Cerebellar cortex (tissue), 1 donor: Measurements from ENCODE around the gene SPAG16.
"Not testable (repeated sequence)": the region's sequence is repeated elsewhere in the genome, so short reads cannot be mapped to it uniquely, and the experiment has no call there.

Experiments
- DNase-seq: peaks from one replicate; pipeline ENCODE4 v3.0.0-alpha.2; 2015; ENCODE audit warnings: low spot score

Gene SPAG16

DNA sequence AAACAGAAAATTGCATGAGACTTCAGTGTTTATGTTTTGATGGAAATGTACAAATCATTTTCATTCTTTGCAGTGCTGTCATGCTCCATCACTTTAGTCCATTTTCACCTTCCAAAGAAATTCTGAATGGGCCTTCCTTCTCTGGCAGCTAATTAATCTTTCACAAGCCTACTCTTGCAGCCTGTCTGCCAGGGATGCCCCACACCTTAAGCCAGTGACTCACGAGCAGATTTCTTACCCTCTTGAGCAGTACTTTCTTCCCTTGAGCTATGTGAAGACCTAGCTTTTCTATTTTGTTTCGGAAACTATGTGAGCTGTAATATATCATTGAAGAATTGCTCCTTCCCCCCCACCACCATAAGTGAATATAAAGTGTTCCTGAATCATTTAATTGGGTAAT lies 722.3 kb downstream of the SPAG16 start:
- DNase-seq = no peak

DNA sequence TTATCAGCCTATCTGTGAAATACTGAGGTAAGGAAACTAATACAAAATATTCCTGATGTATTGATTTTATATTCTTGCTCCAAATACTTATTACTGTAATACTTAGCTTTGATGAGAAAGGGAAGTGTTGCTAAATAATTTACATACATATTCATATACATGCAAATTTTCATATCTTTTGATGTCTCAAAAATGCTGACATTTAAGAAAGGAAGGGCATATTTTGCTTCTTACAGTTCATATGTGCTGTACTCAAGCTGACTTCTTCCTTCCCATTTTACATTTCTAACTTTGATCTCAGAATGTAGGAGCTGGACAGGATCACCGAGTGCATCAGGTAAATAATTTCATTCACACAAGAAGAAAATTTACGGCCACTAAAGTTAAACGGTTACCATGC lies 727.4 kb downstream of the SPAG16 start:
- no peak for DNase-seq

DNA sequence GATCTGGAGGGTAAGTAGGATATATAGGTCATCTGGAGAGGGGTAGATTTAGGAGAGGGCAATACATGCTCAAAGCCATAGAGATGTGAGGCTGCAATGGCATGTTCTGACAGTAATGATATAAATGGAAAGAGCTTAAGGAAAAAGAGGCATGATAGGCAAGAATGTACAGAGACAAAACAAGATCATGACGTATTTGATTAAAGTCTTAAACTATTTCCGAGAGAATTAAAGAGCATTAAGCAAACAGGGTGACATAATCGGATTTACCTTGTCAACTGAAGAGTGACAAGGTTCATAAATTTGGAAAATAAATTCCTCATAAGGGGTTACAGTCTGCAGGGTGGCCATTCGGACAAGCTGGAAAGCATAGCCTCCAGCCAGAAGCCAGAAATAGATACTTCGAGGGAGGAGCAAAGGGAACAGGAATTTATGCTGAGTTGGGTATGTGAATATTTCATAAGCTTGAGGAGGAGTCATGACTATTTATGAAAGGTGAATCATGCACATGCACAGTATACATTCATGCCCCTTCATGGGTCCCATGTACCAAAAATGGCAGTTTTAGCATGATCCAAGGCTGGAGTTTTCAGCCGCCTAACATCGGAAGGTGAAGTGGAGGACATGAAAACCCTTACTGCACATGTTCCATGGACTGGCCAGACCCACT lies 730.4 kb downstream of the SPAG16 start:
- DNase-seq = no peak

DNA sequence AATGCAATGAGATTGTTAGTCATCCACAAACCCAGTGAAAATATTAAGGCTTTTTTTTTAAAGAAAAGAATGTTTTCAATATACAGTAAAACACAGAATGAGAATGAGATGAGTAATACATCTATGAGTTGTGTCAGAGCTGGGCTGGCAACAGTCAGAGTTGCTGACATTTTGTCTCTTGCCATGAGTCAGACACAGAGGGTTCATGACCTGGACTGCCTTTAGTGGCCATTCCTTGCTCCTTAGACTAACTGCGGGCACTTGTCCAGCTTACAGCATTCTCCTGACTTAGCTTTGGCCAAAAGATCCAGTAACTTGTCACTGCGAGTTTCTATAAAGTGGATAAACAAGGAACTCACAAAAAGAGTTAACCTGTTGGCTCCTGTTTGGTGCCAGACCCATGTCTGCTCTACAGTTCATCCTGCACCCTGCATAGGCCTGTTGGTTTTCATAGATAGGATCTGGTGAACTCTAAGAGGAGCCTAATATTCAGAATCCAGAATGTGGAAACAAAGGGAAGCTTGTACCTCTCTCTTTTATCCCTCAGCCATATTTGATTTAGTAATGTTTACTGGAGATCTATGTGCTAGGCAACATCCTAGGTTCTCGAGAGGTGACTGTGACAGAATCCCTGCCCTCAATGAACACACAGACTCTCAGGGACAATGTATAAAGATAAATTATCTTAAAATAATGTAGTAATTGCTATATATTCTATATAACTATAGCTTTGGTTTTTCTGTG lies 735.1 kb downstream of the SPAG16 start:
- DNase-seq = no peak

DNA sequence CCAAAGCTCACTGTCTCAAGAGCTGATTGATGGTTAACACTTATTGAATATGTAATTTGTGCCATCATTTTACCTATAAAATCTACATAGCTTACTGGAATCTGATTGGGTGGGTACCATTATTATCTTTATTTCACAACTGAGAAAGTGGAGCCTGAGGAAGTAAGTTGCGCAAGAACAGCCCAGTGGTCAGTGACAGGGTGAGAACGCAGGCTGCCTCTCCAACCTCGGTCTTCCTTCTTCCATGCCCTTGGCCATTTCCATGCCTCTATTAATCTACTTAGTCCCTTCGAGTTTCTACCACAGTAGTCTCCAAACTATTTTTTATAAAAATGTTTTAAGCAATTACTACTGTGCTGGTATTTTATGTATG lies 735.7 kb downstream of the SPAG16 start:
- DNase-seq = no peak

DNA sequence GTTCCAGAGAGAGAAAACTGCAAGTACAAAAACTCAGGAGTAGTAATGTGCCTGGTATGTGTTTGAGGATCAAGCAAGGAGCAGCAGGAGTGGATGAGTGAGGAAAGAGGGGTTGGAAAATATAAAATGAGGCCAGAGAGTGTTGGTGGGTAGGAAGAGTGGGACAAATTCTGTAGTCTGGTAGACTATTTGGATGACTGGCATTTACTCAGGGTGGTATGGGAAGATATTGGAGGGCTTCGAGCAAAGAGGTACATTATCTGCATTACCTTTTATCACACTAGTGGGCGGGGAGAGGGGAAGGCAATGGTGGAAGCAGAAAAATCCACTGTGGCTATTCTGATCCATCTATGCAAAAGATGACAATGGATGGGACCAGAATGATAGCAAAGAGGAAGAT lies 744.9 kb downstream of the SPAG16 start:
- DNase-seq = no peak

DNA sequence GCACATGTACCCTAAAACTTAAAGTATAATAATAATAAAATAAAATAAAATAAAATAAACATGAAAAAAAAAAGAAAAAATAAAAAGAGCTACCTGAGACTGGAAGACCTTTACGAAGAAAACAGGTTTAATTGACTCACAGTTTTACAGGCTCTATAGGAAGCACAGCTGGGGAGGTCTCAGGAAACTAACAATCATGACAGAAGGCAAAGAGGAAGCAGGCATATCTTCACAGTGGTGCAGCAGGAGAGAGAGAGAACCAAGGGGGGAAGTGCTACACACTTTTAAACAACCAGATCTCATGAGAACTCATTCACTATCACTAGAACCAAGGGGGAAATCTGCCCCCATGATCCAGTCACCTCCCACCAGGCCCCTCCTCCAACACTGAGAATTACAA lies 747.3 kb downstream of the SPAG16 start:
- DNase-seq = no peak

DNA sequence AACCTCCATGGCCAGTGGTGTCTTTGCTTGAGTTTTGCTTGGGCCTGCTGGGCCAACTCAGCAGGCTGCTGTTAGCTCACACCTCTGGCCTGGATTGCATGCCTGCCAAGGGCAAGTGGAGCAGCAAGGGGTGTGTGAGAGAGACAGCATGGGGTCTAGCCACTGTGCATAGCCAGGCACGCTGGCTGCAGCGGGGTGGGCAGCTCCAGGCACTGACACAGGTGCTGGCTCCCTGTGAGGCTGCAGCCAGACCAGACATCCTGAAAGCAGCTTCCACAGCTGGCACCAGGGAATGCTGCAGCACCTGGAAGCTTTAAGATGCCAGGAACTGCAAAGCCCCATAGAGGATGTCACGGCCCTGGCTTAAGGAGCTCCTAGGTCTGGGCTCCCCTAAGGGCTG lies 750.2 kb downstream of the SPAG16 start:
- DNase-seq = no peak

DNA sequence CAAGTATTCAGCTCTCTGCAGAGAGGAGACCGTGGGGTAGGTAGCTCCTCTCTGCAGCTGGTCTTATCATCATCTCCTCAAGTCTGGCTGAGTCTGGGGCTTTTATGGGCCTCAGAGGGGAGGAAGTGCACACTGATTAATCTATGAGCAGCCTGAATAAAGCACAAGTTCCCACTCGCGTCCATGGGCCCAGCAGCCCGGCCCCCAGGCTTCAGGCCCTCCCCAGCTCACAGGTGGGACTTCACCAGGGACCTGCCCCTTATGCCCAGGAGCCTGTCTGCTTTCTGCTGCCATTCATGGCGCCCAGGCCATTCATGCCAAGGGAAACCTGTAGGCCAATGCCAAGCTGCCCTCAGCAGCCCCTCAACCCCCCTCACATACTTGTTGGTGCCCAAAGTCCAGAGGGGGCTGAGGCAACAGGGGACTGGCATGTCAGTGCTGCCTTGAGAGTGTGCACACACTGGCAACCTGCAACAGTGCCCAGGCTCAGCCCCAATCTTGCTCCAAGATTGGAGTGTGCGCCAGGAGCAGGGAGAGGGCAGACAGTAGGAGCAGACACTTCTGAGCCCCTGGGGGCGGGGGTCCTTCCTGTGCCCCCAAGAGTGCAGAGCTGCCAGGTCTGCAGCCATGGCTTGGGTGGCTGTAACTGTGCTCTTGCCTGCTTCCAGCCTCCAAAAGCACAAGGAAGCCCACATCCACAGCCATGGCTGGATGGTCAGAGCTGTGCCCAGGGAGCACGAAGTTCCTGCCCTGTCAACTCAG lies 751.0 kb downstream of the SPAG16 start:
- DNase-seq = no peak

DNA sequence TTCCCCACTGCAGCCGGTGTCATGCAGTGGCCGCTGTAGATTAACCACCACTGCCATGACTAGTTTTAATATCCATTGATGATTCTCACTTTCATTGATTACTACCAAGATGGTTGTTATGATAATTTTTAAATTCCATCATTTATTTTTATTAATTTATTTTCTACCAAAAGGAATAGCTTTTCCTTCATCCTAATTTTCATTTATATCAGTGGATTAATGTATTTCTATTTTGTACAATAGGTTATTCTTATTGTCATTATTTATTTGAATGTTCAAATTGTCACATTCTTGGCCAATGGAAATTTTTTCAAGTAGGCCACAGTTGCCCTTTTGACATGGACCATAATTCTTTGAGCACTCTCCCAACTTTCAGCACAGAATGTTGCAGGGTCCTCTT lies 751.7 kb downstream of the SPAG16 start:
- no peak for DNase-seq

DNA sequence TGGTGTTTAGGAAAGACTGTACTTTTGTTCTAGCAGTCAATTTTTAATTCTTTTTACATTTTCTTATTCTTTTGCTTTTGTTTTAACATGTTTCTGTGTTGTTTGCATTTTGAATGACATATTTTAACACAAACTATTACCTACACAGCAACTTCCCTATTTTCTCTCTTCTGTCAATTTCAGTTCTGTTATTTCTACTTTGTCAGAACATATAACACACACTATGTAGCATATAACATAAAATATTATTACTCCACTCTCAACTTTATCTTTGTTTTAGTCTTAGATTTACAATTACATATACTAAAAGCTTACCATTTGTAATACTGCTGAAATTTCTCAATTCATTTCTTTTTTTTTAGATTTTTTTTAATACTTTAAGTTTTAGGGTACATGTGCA lies 753.9 kb downstream of the SPAG16 start:
- no peak for DNase-seq

DNA sequence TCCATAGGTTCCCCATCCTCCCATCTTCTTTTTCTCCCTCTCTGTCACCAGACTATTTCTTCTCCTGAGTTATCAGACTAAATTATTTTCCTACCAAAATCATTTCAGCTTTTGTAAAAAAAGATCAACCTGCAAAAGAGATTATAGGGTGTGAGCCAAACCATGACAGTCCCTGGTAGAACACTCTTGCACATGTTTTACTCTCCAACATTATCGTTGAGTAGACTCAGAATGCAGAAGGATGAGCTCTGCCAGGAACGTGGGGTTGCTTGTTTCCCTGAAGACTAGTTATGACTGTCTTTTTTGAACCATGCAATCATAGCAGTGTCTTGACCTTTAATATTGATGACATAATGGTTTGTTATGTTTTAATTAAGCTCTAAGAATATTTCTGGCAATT lies 766.5 kb downstream of the SPAG16 start:
- no peak for DNase-seq

DNA sequence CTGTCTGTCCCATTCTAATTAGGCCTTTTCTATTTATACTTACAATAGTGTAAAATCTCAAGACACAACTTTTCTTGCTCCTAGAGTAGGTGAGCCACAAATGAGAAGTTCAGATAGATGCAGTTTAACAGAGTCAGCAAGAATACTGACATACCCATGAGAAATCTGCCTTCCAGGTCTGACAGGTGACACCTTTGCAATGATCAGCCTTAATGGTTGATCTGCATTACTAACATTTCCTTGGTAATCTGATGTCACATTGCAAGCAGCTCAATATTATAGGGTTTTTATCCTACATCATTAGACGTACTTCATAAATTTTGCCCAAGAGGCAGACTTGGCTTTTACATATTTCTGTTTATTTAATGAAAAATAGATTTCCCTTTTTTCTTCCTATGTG lies 767.3 kb downstream of the SPAG16 start:
- DNase-seq = no peak

DNA sequence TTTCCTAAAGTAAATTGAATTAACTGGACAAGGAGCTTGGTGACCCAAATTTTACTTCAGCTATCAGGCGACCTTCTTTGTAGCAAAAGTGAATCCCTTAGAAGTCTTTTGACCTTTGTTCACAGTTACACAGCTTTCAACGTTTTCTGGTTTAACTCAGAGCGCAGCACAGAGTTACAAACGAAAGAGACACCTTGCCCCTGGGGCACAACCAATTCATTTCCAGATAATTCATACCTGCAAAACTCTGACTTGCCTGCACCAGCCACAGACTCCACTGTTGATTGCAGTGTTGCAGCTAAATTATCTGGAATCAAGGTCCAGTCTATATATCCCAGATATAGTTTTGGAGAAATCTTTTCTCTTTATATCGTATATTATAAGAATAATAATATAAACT lies 768.0 kb downstream of the SPAG16 start:
- no peak for DNase-seq

DNA sequence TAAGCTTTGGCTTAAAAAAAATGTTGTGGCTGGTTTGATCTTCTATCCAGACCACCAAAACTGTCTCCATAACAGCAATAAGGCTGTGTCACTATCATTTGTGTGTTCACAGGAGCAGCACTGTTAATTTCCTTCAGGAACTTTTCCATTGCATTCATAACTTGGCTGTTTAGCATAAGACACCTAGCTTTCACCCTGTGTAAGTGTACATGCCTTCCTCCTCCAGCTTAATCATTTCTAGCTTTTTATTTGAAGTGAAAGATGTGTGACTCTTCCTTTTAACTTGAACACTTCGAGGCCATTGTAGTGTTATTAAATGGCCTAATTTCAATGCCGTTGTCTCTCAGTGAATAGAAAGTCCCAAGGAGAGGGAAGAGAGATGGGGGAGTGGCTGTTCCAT lies 773.7 kb downstream of the SPAG16 start:
- no peak for DNase-seq

DNA sequence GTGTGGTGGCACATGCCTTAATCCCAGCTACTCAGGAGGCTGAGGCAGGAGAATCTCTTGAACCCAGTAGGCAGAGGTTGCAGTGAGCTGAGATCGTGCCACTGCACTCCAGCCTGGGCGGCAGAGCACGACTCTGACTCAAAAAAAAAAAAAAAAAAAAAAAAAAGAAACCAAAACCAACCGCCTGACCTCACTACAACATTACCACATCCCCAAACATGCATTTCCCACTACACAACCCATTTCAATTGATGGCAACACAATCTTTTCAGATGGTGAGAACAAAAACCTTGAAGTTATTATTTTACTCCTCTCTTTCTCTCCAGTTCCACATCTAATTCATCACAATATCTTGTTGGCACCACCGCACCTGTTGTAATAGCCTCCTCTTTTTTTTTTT lies 778.0 kb downstream of the SPAG16 start:
- not testable (repeated sequence) for DNase-seq

DNA sequence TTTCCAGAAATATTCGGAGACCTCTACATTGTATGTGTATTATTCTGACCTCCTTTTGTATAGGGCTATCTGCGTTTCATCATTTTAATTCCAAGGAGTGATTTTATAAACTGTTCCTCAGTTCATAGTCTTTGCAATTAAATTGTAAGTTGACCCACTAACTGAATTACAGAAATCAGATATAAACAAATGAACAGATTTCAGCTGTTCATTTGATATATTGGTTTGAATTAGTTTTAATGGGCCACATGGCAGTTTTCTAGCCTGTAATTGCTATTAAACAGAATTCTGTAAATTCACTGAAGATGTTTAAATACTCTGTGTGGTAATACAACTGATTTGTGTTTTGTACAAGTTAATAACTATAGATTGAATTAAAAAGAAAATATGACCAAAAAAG lies 780.2 kb downstream of the SPAG16 start:
- no peak for DNase-seq

DNA sequence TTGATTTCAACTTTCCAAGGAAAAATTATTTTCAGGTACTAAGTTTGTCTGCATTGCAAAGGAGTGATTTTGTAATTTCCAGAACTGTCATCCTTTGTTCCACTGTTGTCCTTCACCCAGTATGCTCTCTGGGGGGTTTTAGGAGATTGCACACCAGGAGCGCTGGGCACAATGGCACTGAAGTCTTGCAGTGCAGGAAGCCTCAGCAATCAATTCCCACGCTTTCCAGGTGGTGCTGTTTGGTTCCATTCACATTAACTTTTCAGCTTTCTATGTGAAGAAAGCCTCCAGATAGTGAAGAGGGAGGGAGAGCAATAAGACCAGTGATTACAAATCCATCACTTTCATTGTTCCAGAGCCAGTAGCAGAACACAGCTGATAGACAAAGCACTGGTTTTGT lies 782.6 kb downstream of the SPAG16 start:
- no peak for DNase-seq

DNA sequence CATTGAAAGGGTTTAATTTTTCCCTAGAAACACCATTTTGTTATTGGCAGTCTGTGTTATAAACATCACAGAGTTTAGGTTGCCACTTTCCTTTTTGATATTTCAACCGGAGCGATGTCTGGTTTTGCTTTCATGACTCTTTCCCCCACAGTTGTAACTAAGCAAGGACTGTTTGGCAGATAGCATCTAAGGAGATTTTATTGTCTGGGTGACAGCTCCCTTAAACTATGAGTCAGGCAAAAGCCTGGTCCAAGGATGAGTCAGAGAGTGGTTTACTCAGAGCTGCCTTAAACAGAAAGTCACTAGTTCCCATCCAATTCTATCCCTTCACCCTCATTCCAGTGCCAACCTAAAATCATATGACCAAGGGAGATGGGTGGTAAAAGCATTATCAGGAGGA lies 785.0 kb downstream of the SPAG16 start:
- DNase-seq = no peak

DNA sequence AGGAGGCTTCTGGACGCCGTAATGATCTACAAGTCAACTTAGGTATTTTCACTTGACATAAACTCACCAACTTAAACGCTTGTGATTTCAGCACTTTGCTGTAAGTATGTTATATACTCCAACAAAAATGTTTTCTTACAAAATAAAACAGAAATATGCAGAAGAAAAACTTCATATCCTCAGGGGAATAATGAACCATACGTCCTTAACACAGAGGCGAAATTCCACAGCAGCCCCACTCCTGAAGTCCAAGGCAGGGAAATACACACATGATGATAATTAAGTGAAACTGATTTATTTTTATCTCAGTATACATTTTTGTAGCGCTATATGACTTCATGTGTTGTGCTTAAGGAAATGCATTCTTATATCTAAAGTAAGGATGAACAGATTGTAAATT lies 791.2 kb downstream of the SPAG16 start:
- DNase-seq = no peak

DNA sequence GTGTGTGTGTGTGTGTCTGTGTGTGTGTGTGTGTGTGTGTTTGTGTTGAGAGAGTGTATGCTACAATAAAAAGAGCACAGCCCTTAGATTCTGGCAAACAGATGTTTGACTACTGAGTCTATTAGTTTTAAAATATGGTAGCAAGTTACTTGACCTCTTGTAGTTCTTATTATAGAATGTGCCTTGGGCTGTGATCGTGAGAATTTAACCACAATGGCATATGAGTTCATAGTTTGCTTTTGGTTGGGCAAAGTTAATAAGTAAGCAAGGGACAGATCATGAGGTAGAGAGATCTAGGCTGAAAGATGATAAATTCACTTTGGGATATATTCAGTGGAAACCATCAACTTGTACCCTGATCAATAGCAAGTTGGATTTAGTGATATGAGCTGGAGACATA lies 792.3 kb downstream of the SPAG16 start:
- DNase-seq = no peak

DNA sequence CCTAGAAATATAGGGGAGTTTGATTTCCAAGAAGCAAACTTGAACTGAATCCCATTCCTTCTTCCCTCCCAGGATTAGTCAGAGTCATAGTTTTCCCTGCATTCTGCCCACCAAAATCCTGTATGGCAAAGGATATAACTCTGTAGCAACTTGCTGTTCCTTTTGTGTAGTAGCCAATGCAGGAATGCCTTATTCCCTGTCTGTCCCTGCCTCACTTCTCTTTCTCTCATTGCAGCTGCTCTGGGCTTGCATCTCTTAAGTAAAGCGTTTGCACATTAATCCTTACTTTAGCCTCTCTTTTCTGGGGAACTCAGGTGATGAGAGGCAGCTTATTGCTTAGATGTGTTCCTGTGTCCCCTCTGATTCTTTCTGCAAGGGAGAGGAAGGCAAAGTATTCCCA lies 793.5 kb downstream of the SPAG16 start:
- no peak for DNase-seq

DNA sequence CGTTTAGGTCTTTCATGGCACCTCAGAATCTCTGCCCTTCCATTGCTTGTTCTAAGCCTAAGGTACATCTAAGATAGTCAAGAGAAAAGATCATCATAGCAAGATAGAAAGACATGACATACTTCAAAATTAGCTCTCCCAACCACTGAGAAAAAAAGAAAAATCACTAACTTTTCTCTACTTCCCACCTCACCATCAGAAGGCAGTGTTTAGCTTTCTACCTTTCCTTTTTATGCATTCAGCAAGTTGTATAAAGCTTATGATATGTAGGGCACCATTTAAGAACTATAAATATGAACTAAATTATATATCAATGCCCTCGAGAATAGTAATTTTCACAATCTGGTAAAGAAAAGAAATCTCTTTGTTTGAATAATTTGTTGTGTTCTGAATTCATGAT lies 794.8 kb downstream of the SPAG16 start:
- DNase-seq = no peak
